ENCODE results near the gene PDLIM1.

PDLIM1 gene

GRCh38 chr10:95290461-95291364, at the start of gene PDLIM1:
PDLIM1 (minus strand) TSS chr10:95291003; CDS start chr10:95290915, 88 bp downstream.
- peak; percentile 46 for DNase-seq

- no peak for DNase-seq
Measured at GRCh38 chr10:95339863-95340262, 49.1 kb upstream of the PDLIM1 start.

DNA sequence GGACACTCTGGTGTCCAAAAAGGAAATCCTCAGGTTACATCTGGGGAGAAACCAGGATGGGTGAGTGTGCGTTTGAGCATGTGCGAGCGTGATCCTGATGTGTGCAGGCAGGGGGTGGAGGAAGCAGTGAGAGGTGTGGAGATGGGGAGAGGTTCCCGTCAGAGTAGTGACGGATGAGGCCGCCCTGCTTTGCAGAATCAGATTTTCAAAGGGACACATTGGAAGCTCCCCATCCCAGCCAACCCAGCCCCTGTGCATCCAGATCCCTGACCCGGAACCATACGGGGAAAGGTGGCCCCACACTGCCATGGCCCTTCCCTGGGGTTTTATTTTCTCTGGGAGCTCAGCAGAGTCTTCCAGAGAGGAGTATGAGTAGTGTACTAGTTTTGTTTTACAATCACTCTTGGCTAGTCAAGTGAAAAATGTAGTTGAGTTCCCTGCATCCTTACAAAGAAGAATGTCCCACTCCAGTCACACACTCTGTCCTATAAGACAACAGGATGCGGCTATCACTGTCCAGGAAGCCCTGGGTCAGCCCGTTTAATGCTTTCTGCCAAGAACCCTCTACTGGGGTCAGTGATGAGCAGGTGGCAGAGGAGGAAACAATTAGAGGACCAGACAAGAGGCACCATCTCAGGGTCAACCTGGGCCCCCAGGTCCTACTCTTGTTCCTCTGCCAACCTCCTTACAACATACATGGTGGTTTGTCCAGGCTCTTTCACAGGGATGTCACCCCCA, 46.8 kb upstream of the PDLIM1 start:
- no peak for DNase-seq

DNA sequence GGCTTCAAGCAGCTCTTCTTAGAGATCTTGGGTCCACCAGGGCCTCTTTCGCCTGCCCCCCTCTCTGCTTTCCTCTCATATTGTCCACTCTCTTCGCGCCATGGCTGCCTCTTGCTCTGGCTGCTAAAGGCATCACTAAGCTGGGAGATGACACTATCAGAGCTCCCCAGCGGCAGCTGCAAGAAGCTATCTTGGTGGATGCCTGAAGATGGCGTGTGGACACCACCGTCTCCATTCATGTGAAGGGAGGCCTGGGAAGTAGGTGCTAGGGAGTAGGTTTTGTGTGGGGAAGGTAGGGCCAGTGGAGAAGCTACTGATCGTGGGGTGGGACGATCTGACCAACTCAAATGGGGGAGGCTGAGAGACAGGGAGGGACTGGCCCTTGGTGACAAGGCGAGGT, 45.9 kb upstream of the PDLIM1 start:
- no peak for DNase-seq

- no peak for DNase-seq
Measured at GRCh38 chr10:95335933-95336699, 45.3 kb upstream of the PDLIM1 start.

GRCh38 chr10:95334805-95335144, 44.0 kb upstream of the PDLIM1 start:
- no peak for DNase-seq

DNA sequence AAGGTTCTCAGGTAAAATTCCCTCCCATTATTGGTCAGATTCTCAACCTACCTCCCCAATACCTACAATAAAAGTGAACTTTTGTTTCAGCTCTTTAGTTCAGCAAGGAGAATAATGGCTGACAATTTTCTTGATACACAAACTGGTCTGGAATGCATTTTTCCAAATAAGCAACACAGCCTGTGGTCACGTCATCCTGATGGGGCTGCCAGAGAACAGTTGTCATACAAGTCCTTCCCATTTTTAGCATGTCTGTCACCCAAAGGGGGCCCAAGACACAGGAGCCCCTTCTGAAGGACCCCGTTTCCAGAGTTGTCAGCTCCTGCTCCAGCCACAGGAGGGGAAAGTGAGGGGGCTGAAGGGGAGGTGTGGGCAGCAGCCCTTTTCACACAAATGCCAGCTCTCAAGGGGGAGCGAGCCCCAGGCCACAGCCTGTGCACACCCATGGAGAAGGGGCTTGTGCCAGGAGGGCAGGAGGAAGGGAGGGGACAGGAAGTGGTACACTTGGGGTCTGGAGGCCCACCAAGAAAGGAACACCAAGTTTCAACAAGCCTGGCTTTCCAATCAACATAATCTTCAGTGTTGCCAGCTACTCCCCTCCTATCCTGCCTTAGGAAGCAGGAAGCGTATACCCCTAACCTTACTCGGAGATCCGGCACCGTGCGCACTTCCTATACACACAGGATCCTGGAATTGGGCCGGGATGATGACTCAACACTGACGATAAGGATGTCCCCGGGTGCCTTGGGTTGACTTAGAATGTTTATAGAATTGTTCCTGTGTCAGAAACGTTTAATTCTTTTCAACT, 43.4 kb upstream of the PDLIM1 start:
- no peak for DNase-seq

DNA sequence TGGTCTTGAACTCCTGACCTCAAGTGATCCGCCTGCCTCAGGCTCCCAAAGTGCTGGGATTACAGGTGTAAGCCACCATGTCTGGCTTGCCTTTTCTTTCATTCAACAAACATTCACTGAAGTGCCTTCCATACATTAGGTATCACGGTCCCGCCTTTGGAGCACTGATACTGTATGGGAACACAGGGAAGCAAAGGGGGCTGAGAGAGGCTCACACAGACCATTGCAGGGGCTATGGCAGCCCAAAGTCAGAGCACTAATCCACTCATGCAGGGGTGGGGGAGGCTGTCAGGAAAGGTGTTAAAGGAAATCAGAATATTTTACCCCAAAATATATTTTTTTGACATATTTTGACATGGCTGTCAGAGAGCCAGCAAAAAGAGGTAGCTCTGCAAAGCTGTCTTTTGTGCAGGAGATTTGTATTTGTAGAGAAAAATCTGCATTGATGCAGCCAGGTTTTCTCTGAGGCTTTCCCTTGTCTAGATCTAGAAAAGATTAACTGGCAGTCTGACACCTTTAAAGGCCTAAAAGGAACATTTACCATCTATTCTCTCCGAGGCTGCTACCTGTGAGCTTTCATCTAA, 42.0 kb upstream of the PDLIM1 start:
- no peak for DNase-seq

DNA sequence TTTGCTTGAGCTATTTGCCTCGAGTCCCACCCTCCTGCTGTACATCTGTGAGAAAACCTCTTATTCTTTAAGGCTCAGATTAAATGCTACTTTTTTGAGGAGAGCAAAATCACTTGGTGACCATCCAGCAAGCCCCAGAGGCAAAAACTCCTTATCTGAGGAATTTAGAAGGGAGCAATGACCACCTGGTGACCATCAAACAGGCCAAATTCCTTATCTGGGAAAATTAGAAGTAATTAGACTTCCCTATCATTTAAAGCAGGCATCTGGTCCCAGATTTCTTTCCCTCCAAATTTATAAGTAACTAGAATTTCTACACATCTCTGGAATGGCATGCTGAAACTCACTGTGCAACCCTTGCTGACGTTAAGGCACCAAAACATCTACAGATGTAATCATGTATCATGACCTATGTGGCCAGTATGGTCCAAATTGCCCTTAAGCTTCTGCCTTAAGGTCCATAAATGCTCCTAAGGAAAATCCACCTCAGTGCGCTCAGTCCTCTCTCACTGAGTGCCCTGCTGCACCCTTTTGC, 40.9 kb upstream of the PDLIM1 start:
- DNase-seq: no peak

- no peak for DNase-seq
Measured at GRCh38 chr10:95330966-95331453, 40.2 kb upstream of the PDLIM1 start.

DNA sequence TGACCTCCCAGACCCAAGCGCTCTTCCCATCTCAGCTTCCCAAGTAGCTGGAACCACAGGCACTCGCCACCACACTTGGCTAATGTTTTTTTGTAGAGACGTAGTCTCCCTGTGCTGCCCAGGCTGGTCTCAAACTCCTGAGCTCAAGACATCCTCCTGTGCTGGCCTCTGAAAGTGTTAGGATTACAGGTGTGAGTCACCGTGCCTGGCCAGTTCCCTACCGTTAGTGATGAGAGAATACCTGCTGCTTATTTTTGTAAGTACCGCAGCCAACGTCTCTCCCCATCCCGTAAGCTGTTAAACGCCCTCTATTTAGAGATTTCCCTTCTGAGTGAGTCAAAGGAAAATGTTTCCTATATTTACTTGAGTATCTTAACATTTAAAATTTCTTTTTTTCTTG, 38.5 kb upstream of the PDLIM1 start:
- DNase-seq: no peak

- DNase-seq: no peak
Measured at GRCh38 chr10:95328013-95328412, 37.2 kb upstream of the PDLIM1 start.

DNA sequence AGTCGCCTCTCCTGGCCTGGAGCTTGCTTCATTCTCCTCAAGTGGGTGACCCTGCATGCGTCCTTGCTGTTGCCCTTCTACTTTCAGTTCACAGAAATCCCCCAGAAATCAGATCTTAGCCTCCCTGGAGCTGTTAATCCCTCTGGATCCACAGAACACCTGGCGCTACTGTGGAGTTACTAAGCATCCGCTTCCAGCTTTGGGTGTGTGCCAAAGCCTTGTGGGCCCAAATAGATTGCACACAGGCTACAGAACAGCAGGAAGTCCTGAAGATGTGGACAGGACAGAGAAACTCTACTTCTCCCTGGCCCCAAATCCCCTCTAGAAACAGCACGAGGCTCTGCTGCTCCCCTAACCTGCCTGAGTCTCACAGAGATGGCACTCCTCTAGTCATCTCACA, 36.6 kb upstream of the PDLIM1 start:
- peak; percentile 29 for DNase-seq

GRCh38 chr10:95326396-95326795, 35.6 kb upstream of the PDLIM1 start:
- DNase-seq: no peak

- no peak for DNase-seq
Measured at GRCh38 chr10:95325863-95326262, 35.1 kb upstream of the PDLIM1 start.

- DNase-seq: no peak
Measured at GRCh38 chr10:95324436-95325268, 33.8 kb upstream of the PDLIM1 start.

DNA sequence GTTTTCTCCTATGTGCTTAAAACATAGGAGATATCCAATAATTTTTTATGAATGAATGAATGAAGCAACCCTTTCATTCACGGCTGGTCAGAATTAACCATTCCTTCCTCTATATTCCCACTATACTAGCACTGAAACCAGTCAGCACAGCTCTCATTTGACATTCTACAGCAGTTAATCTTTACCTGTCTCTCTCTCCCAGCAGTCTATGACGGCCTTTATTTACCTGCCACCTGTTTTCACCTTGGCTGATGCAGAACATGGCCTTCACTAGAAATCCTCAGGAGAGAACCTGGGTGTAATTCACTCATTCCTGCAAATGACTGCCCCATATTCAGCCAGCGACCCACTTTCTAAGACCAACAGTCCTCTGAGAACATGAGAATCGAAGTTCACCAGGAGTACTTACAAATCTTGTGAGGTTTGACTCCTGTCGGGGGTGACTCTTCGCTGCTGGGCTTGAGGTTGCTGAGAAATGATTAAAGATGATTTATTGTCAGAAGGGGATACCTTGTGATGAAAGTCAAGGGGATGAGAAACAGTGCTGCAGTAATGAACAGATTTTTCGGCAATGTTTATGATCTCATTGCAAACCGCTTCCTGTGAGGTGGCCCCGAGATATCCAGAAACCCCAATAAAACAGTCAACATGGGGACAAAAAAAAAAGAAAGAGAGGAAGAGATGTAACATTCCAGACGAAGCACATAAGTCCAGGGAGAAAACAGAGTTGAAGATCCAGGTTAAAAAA, 30.9 kb upstream of the PDLIM1 start:
- DNase-seq: no peak

DNA sequence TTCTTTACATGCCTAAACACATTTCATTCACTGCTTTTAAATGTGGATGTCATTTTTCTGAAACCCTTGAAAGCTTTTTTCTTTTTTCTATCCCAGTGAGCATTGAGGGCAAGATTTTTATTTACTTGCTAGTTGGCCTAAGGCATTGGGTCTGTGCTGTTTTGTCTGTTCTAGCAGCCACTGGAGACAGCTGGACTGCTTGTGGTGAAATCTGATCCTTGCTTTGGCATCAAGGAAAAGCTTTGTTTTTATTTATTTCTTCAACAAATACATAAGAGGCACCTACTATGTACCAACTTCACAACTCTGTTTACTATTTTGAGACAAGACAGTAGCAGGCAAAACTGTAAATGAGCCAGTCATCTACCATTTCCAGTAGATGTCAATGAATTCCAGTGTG, 28.4 kb upstream of the PDLIM1 start:
- no peak for DNase-seq

GRCh38 chr10:95315509-95315908, 24.7 kb upstream of the PDLIM1 start:
- DNase-seq: no peak
